ENCODE data around the gene LIPN. TPM values are rescaled to one million over a fixed set of nuclear protein-coding genes. Genes with fewer than 3 reads are reported as not detected.

Gene LIPN
- total and polyA plus RNA-seq, 4 donors: 0.07 to 0.25 (median 0.09) TPM; not detected in 1

DNA sequence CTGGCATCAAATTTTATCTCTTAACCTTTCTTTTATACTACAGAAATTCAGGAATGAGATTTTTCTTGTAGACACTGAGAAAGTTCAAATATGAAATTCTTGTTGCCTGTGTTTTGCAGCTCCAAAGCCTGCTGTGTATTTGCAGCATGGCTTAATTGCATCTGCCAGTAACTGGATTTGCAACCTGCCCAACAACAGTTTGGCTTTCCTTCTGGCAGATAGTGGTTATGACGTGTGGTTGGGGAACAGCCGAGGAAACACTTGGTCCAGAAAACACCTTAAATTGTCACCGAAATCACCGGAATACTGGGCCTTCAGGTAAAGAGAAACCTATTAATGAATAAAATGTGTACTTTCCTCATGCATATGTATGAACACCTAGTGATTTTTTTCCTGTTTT lies 29.0 kb upstream of the LIPN start:
- no peak overlapping the region for H3K4me3 ChIP-seq (ENCODE audit: low read depth in 1 of 3, low read length in 3 of 3)
- DNase-seq (ENCODE audit: low spot score): no peak
- no peaks in the 10 kb centered on the region for H3K4me1 ChIP-seq (ENCODE audit: control insufficient read depth in 4 of 4, insufficient read depth in 4 of 4, low read length in 3 of 4)
- TF ChIP-seq, protein P1, sequence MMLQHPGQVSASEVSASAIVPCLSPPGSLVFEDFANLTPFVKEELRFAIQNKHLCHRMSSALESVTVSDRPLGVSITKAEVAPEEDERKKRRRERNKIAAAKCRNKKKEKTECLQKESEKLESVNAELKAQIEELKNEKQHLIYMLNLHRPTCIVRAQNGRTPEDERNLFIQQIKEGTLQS (IDR thresholded peaks at IDR 0.05): no peak
- TF ChIP-seq YY1 (IDR thresholded peaks at IDR 0.05) (no peak), JUND (IDR thresholded peaks at IDR 0.05) (no peak), GABPA (IDR thresholded peaks at IDR 0.05 in 1 of 2, conservative IDR thresholded peaks at IDR 0.05 in 1 of 2) (no peak), SP1 (IDR thresholded peaks at IDR 0.05) (no peak), EGR1 (IDR thresholded peaks at IDR 0.05; ENCODE audit: low read depth in 2 of 2) (no peak), RXRA (IDR thresholded peaks at IDR 0.05) (no peak), HNF4G (IDR thresholded peaks at IDR 0.05) (no peak), HNF4A (conservative IDR thresholded peaks at IDR 0.05) (no peak), NR2F2 (IDR thresholded peaks at IDR 0.05) (no peak), FOXA2 (IDR thresholded peaks at IDR 0.05) (no peak)
- TF ChIP-seq, protein P2, sequence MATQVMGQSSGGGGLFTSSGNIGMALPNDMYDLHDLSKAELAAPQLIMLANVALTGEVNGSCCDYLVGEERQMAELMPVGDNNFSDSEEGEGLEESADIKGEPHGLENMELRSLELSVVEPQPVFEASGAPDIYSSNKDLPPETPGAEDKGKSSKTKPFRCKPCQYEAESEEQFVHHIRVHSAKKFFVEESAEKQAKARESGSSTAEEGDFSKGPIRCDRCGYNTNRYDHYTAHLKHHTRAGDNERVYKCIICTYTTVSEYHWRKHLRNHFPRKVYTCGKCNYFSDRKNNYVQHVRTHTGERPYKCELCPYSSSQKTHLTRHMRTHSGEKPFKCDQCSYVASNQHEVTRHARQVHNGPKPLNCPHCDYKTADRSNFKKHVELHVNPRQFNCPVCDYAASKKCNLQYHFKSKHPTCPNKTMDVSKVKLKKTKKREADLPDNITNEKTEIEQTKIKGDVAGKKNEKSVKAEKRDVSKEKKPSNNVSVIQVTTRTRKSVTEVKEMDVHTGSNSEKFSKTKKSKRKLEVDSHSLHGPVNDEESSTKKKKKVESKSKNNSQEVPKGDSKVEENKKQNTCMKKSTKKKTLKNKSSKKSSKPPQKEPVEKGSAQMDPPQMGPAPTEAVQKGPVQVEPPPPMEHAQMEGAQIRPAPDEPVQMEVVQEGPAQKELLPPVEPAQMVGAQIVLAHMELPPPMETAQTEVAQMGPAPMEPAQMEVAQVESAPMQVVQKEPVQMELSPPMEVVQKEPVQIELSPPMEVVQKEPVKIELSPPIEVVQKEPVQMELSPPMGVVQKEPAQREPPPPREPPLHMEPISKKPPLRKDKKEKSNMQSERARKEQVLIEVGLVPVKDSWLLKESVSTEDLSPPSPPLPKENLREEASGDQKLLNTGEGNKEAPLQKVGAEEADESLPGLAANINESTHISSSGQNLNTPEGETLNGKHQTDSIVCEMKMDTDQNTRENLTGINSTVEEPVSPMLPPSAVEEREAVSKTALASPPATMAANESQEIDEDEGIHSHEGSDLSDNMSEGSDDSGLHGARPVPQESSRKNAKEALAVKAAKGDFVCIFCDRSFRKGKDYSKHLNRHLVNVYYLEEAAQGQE (IDR thresholded peaks at IDR 0.05): no peak
- TF ChIP-seq, protein P3, sequence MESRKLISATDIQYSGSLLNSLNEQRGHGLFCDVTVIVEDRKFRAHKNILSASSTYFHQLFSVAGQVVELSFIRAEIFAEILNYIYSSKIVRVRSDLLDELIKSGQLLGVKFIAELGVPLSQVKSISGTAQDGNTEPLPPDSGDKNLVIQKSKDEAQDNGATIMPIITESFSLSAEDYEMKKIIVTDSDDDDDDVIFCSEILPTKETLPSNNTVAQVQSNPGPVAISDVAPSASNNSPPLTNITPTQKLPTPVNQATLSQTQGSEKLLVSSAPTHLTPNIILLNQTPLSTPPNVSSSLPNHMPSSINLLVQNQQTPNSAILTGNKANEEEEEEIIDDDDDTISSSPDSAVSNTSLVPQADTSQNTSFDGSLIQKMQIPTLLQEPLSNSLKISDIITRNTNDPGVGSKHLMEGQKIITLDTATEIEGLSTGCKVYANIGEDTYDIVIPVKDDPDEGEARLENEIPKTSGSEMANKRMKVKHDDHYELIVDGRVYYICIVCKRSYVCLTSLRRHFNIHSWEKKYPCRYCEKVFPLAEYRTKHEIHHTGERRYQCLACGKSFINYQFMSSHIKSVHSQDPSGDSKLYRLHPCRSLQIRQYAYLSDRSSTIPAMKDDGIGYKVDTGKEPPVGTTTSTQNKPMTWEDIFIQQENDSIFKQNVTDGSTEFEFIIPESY (IDR thresholded peaks at IDR 0.05): no peak
- 84% methylated on average over 4 of the region's 4 CpGs for WGBS
- no peaks in the 10 kb centered on the region for H3K9me3 ChIP-seq (ENCODE audit: control insufficient read depth in 4 of 4, low read length in 3 of 4)
- no peak overlapping the region for H3K9ac ChIP-seq (ENCODE audit: low read depth in 1 of 2, low read length in 2 of 2)
- H3K36me3 ChIP-seq (ENCODE audit: control insufficient read depth in 4 of 4, insufficient read depth in 3 of 4, low read depth in 1 of 4, low read length in 3 of 4): no peaks in the 10 kb centered on the region
- no peak overlapping the region for H3K27ac ChIP-seq (ENCODE audit: low read depth in 1 of 2, low read length in 2 of 2)
- H3K27me3 ChIP-seq (ENCODE audit: control insufficient read depth in 4 of 4, insufficient read depth in 4 of 4, low read length in 3 of 4): peaks cover 0 to 2% (median 0%) of the 10 kb centered on the region in 4 donors

DNA sequence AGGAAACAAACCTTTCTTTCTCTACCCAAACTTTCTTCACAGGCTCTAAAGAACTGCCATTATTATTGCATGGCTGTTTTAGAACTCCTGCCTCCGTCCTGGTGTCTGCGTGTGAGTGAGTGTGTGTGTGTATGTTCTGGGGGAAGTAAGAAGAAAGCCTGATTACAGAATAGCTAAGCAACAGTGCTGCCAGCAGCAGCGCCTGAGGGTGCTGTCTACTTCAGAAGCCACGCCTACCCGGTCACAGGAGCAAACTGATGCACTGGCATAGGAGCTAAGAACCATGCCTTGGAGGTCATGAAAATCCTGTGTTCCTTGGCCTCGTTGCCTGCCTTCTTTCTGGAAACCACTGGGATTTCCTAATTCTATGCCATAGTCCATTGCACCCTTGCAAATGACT lies 28.5 kb upstream of the LIPN start:
- Histone ChIP-seq H3K9me3 (ENCODE audit: control insufficient read depth in 4 of 4, low read length in 3 of 4) (no peaks in the 10 kb centered on the region), H3K36me3 (ENCODE audit: control insufficient read depth in 4 of 4, insufficient read depth in 3 of 4, low read depth in 1 of 4, low read length in 3 of 4) (no peaks in the 10 kb centered on the region), H3K4me1 (ENCODE audit: control insufficient read depth in 4 of 4, insufficient read depth in 4 of 4, low read length in 3 of 4) (no peaks in the 10 kb centered on the region), H3K9ac (ENCODE audit: low read depth in 1 of 2, low read length in 2 of 2) (no peak overlapping the region), H3K27ac (ENCODE audit: low read depth in 1 of 2, low read length in 2 of 2) (no peak overlapping the region), H3K27me3 (ENCODE audit: control insufficient read depth in 4 of 4, insufficient read depth in 4 of 4, low read length in 3 of 4) (peaks cover 0 to 2% (median 0%) of the 10 kb centered on the region in 4 donors), H3K4me3 (ENCODE audit: low read depth in 1 of 3, low read length in 3 of 3) (no peak overlapping the region)
- 72% methylated on average over 6 of the region's 6 CpGs for WGBS
- DNase-seq (ENCODE audit: low spot score): no peak
- TF ChIP-seq, protein P4, sequence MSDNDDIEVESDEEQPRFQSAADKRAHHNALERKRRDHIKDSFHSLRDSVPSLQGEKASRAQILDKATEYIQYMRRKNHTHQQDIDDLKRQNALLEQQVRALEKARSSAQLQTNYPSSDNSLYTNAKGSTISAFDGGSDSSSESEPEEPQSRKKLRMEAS (IDR thresholded peaks at IDR 0.05): no peak
- TF ChIP-seq FOXA2 (IDR thresholded peaks at IDR 0.05) (no peak), NR2F2 (IDR thresholded peaks at IDR 0.05) (no peak), TAF1 (conservative IDR thresholded peaks at IDR 0.05) (no peak), EGR1 (IDR thresholded peaks at IDR 0.05; ENCODE audit: low read depth in 2 of 2) (no peak), HNF4A (conservative IDR thresholded peaks at IDR 0.05) (no peak), RAD21 (IDR thresholded peaks at IDR 0.05) (no peak), JUND (IDR thresholded peaks at IDR 0.05) (no peak), SP1 (IDR thresholded peaks at IDR 0.05) (no peak), FOXA1 (IDR thresholded peaks at IDR 0.05) (no peak), YY1 (IDR thresholded peaks at IDR 0.05) (no peak), HNF4G (IDR thresholded peaks at IDR 0.05) (no peak)
- TF ChIP-seq, protein P1 (IDR thresholded peaks at IDR 0.05): no peak
- TF ChIP-seq, protein P2 (IDR thresholded peaks at IDR 0.05): no peak
- TF ChIP-seq, protein P3 (IDR thresholded peaks at IDR 0.05): no peak
- TF ChIP-seq, protein P5, sequence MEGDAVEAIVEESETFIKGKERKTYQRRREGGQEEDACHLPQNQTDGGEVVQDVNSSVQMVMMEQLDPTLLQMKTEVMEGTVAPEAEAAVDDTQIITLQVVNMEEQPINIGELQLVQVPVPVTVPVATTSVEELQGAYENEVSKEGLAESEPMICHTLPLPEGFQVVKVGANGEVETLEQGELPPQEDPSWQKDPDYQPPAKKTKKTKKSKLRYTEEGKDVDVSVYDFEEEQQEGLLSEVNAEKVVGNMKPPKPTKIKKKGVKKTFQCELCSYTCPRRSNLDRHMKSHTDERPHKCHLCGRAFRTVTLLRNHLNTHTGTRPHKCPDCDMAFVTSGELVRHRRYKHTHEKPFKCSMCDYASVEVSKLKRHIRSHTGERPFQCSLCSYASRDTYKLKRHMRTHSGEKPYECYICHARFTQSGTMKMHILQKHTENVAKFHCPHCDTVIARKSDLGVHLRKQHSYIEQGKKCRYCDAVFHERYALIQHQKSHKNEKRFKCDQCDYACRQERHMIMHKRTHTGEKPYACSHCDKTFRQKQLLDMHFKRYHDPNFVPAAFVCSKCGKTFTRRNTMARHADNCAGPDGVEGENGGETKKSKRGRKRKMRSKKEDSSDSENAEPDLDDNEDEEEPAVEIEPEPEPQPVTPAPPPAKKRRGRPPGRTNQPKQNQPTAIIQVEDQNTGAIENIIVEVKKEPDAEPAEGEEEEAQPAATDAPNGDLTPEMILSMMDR (IDR thresholded peaks at IDR 0.05; ENCODE audit: low read depth, low read length, missing input control): no peak
